HL-60 (cell line): Measurements from ENCODE around the gene GMDS.

Source experiments
- DNase-seq, 2 experiments: peaks; one replicate each; pipeline ENCODE4 v3.0.0-alpha.2; 2010 to 2020; ENCODE audit warnings: low read depth in 1 of 2, low spot score in 1 of 2
- H3K27ac ChIP-seq: fragments of 250-450 bp; sonication (Bioruptor Pico); replicated peaks from 2 replicates; pipeline ENCODE4 v1.5.1; 2020; ENCODE audit warnings: mild to moderate bottlenecking, moderate library complexity
- H3K27me3 ChIP-seq: fragments of 250-450 bp; sonication (Bioruptor Pico); 2 replicates; pipeline ENCODE4 v1.5.1; 2021; ENCODE audit warnings: mild to moderate bottlenecking, moderate library complexity; ENCODE audit not compliant: insufficient read depth, poor library complexity, severe bottlenecking
- H3K4me3 ChIP-seq: replicated peaks from 2 replicates; pipeline ENCODE4 v1.5.1; 2011; ENCODE audit warnings: mild to moderate bottlenecking, control low read depth, low read length; ENCODE audit not compliant: insufficient read depth
- CTCF ChIP-seq: IDR thresholded peaks from one replicate; pipeline ENCODE4 v1.5.1; 2011; ENCODE audit warnings: low read length, control low read depth, inconsistent platforms; ENCODE audit not compliant: insufficient read depth
- GABPA ChIP-seq: IDR thresholded peaks from 2 replicates; pipeline ENCODE4 v1.6.1; 2012; ENCODE audit warnings: low read depth
- POLR2AphosphoS5 ChIP-seq: IDR thresholded peaks from 2 replicates; pipeline ENCODE4 v1.6.1; 2012; ENCODE audit warnings: low read depth
- REST ChIP-seq: IDR thresholded peaks from 2 replicates; pipeline ENCODE4 v1.6.1; 2012; ENCODE audit warnings: low read depth; ENCODE audit not compliant: insufficient replicate concordance
- SPI1 ChIP-seq: IDR thresholded peaks from 2 replicates; pipeline ENCODE4 v1.6.1; 2012; ENCODE audit warnings: low read depth, mild to moderate bottlenecking, borderline replicate concordance

The GMDS gene

GRCh38 chr6:2132416-2132815 is 113.0 kb downstream of the GMDS start:
- H3K27ac ChIP-seq = no peak overlapping the region
- no peak overlapping the region for H3K4me3 ChIP-seq
- TF ChIP-seq CTCF (no peak), REST (no peak), POLR2AphosphoS5 (no peak), SPI1 (no peak), GABPA (no peak)
- no peak for DNase-seq
- no peaks in the 10 kb centered on the region for H3K27me3 ChIP-seq

GRCh38 chr6:2129182-2129621 is 116.2 kb downstream of the GMDS start:
- TF ChIP-seq REST = no peak
- TF ChIP-seq POLR2AphosphoS5 = no peak
- TF ChIP-seq CTCF = no peak
- no peak for TF ChIP-seq SPI1
- no peak for TF ChIP-seq GABPA
- no peak for DNase-seq
- Histone ChIP-seq H3K27me3 (no peaks in the 10 kb centered on the region), H3K4me3 (no peak overlapping the region), H3K27ac (no peak overlapping the region)

- no peak for TF ChIP-seq GABPA
- TF ChIP-seq POLR2AphosphoS5 = no peak
- no peak for TF ChIP-seq REST
- TF ChIP-seq CTCF = no peak
- TF ChIP-seq SPI1 = no peak
- Histone ChIP-seq H3K27ac (no peak overlapping the region), H3K27me3 (no peaks in the 10 kb centered on the region), H3K4me3 (no peak overlapping the region)
- DNase-seq = no peak
These were observed 117.9 kb downstream of the GMDS start for GRCh38 chr6:2127484-2127911.
